HCT116 (cell line): ENCODE data around the gene DGAT2.

Experiments
- CEBPB ChIP-seq: IDR thresholded peaks from 2 replicates; pipeline ENCODE4 v1.6.1; 2012; ENCODE audit warnings: low read depth
- CTCF ChIP-seq, 3 experiments: fragments of 200-600 bp in 1 of 3; sonication (generic) in 1 of 3; IDR thresholded peaks in 2 of 3; conservative IDR thresholded peaks in 1 of 3; 2 replicates each; pipeline ENCODE4 v1.5.1; 2012 to 2017; ENCODE audit warnings: low read depth in 2 of 3, low read length in 2 of 3, antibody characterized with exemption in 1 of 3, borderline replicate concordance in 1 of 3, control low read depth in 1 of 3, mild to moderate bottlenecking in 1 of 3, mixed read lengths in 1 of 3, mixed run types in 1 of 3, moderate library complexity in 1 of 3; ENCODE audit not compliant: insufficient read depth in 1 of 3
- EZH2phosphoT487 ChIP-seq: fragments of 200-600 bp; IDR thresholded peaks from 2 replicates; pipeline ENCODE4 v1.6.1; 2018; ENCODE audit warnings: antibody characterized with exemption, borderline replicate concordance
- JUND ChIP-seq: IDR thresholded peaks from 2 replicates; pipeline ENCODE4 v1.6.1; 2012
- REST ChIP-seq: IDR thresholded peaks from 2 replicates; pipeline ENCODE4 v1.6.1; 2012; ENCODE audit warnings: low read depth
- YY1 ChIP-seq: IDR thresholded peaks from 2 replicates; pipeline ENCODE4 v1.6.1; 2011; ENCODE audit warnings: low read length, low read depth, moderate library complexity, mild to moderate bottlenecking; ENCODE audit not compliant: insufficient replicate concordance; ENCODE audit errors: extremely low read depth

- no peak for TF ChIP-seq CTCF (IDR thresholded peaks at IDR 0.05 in 2 of 3, conservative IDR thresholded peaks at IDR 0.05 in 1 of 3; ENCODE audit: borderline replicate concordance in 1 of 3, insufficient read depth in 1 of 3, low read depth in 2 of 3, low read length in 2 of 3)
- no peak for TF ChIP-seq REST
- no peak for TF ChIP-seq JUND
- TF ChIP-seq YY1 = no peak
- TF ChIP-seq CEBPB = no peak
- no peak for TF ChIP-seq EZH2phosphoT487
Measured at GRCh38 chr11:75781296-75781695, 12.7 kb downstream of the DGAT2 start.
